Mesendoderm (in vitro differentiated cells): ENCODE measurements around the gene TPH2.
A peak's percentile ranks its signal among the peaks of the same experiment; 100 is the strongest.

Experiments used
- DNase-seq: peaks from one replicate; pipeline ENCODE4 v3.0.0; 2013
- H2AK5ac ChIP-seq: 2 replicates; pipeline ENCODE4 v1.6.1; 2013; ENCODE audit warnings: low read length, inconsistent platforms
- H2BK120ac ChIP-seq: 2 replicates; pipeline ENCODE4 v1.6.1; 2013; ENCODE audit warnings: low read depth, mild to moderate bottlenecking, low read length, moderate library complexity, mixed read lengths
- H2BK15ac ChIP-seq: replicated peaks from 2 replicates; pipeline ENCODE4 v1.6.1; 2013; ENCODE audit warnings: low read depth, mild to moderate bottlenecking, moderate library complexity
- H2BK5ac ChIP-seq: 2 replicates; pipeline ENCODE4 v1.6.1; 2013; ENCODE audit warnings: low read length, inconsistent platforms
- H3K18ac ChIP-seq: 2 replicates; pipeline ENCODE4 v1.6.1; 2013; ENCODE audit warnings: mild to moderate bottlenecking, low read length, mixed read lengths
- H3K23ac ChIP-seq: one replicate; pipeline ENCODE4 v1.6.1; 2013; ENCODE audit warnings: low read length
- H3K27ac ChIP-seq: 2 replicates; pipeline ENCODE4 v1.5.1; 2013; ENCODE audit warnings: low read depth, mild to moderate bottlenecking, inconsistent platforms, low read length, moderate library complexity
- H3K27me3 ChIP-seq: 2 replicates; pipeline ENCODE4 v1.6.1; 2013; ENCODE audit warnings: low read length, control low read depth, mild to moderate bottlenecking, inconsistent platforms; ENCODE audit not compliant: insufficient read depth, poor library complexity
- H3K36me3 ChIP-seq: 2 replicates; pipeline ENCODE4 v1.6.1; 2013; ENCODE audit warnings: low read length, inconsistent platforms; ENCODE audit not compliant: control insufficient read depth, insufficient read depth
- H3K4ac ChIP-seq: one replicate; pipeline ENCODE4 v1.6.1; 2013; ENCODE audit warnings: low read depth, mild to moderate bottlenecking, low read length, moderate library complexity
- H3K4me1 ChIP-seq: 2 replicates; pipeline ENCODE4 v1.6.1; 2013; ENCODE audit warnings: low read depth, low read length, inconsistent platforms; ENCODE audit not compliant: control insufficient read depth
- H3K4me2 ChIP-seq: 2 replicates; pipeline ENCODE4 v1.6.1; 2013; ENCODE audit warnings: low read length
- H3K4me3 ChIP-seq: 2 replicates; pipeline ENCODE4 v1.5.1; 2013; ENCODE audit warnings: mild to moderate bottlenecking, low read length
- H3K56ac ChIP-seq: one replicate; pipeline ENCODE4 v1.6.1; 2013; ENCODE audit warnings: low read length
- H3K79me1 ChIP-seq: 2 replicates; pipeline ENCODE4 v1.6.1; 2013; ENCODE audit warnings: low read length, inconsistent platforms
- H3K79me2 ChIP-seq: 2 replicates; pipeline ENCODE4 v1.6.1; 2013; ENCODE audit warnings: mild to moderate bottlenecking, low read length; ENCODE audit not compliant: control insufficient read depth, insufficient read depth
- H3K9ac ChIP-seq: 2 replicates; pipeline ENCODE4 v1.6.1; 2013; ENCODE audit warnings: low read length, inconsistent platforms
- H4K5ac ChIP-seq: one replicate; pipeline ENCODE4 v1.6.1; 2013; ENCODE audit warnings: low read length
- H4K8ac ChIP-seq: one replicate; pipeline ENCODE4 v1.6.1; 2013; ENCODE audit warnings: low read depth, mild to moderate bottlenecking, control low read depth, low read length, moderate library complexity
- WGBS: extraction: QIAGEN DNeasy Blood & Tissue Kit; methylation state at CpG from one replicate; pipeline ENCODE4 v1.1.7; 2013; ENCODE audit warnings: low lambda C conversion rate, missing lambda C conversion rate; ENCODE audit not compliant: insufficient coverage; ENCODE audit errors: extremely low coverage; 5-methylcytosine and 5-hydroxymethylcytosine counted together

The TPH2 gene

GRCh38 chr12:71980538-71980937, 41.9 kb downstream of the TPH2 start:
- Histone ChIP-seq H3K9ac (no peak overlapping the region), H3K18ac (no peak overlapping the region), H3K79me1 (no peaks in the 10 kb centered on the region), H3K4ac (no peak overlapping the region), H2AK5ac (no peak overlapping the region), H3K27me3 (no peaks in the 10 kb centered on the region), H3K36me3 (no peaks in the 10 kb centered on the region), H3K27ac (no peak overlapping the region), H3K23ac (no peak overlapping the region), H4K5ac (no peak overlapping the region), H3K4me1 (peaks cover 3% of the 10 kb centered on the region), H3K79me2 (no peaks in the 10 kb centered on the region), H2BK15ac (no peak overlapping the region), H3K56ac (no peak overlapping the region), H2BK120ac (no peak overlapping the region), H4K8ac (no peak overlapping the region), H3K4me2 (no peak overlapping the region), H3K4me3 (no peak overlapping the region), H2BK5ac (no peak overlapping the region)
- peak; percentile 51 for DNase-seq
- WGBS: no CpG with 5 or more reads among the region's 2 CpGs

DNA sequence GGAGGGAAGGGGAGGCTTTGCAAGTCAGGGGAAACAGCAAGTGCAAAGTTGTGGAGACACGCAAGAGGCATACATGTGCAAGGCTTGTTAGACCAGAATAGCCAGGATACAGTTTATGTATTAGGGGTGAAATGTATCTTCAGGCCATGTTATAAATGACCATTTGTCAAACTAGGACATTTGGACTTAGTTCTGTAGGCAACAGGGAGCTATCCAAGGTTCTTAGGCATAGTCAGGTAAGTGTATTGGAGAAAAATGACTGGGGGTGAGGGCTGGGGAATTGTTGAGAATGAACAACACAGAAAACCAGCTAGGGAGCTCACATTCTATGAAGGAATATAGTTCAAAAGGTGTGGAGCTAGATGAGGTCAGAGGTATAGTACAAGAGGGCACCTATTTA, 42.5 kb downstream of the TPH2 start:
- WGBS: no CpG with 5 or more reads among the region's 1 CpG
- no peak overlapping the region for H3K18ac ChIP-seq

DNA sequence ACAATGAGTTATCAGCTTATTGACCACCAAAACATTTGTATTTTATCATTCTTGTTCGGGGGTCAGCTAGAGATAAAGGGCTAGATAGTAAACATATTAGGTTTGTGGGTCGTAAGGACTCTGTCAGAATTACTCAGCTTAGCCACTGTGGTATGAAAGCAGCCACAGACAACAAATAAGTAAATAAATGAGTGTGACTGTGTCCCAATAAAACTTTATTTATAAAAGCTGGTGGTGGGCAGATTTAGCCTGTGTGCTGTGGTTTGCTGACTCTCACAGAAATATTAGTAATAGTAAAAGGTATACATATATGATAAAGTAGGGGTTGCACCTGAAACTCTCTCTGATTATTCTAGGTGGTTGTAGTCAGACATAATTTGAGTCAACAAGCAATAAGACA, 56.1 kb downstream of the TPH2 start:
- Histone ChIP-seq H3K79me1 (no peaks in the 10 kb centered on the region), H3K4me2 (no peak overlapping the region), H3K18ac (no peak overlapping the region), H3K9ac (no peak overlapping the region), H3K4me3 (no peak overlapping the region), H2BK5ac (no peak overlapping the region), H3K4me1 (peaks cover 4% of the 10 kb centered on the region), H3K36me3 (no peaks in the 10 kb centered on the region), H3K27me3 (no peaks in the 10 kb centered on the region), H3K4ac (no peak overlapping the region), H4K5ac (no peak overlapping the region), H3K56ac (no peak overlapping the region), H3K79me2 (no peaks in the 10 kb centered on the region), H2BK120ac (no peak overlapping the region), H2AK5ac (no peak overlapping the region), H3K27ac (no peak overlapping the region), H3K23ac (no peak overlapping the region), H2BK15ac (no peak overlapping the region), H4K8ac (no peak overlapping the region)
- DNase-seq: no peak
- WGBS: no CpG with 5 or more reads among the region's 2 CpGs

More for the DNA sequence above, 42.5 kb downstream of the TPH2 start:
- Histone ChIP-seq H2BK15ac (no peak overlapping the region), H3K36me3 (no peaks in the 10 kb centered on the region), H3K56ac (no peak overlapping the region), H3K4ac (no peak overlapping the region), H4K8ac (no peak overlapping the region), H3K23ac (no peak overlapping the region), H3K79me2 (no peaks in the 10 kb centered on the region), H3K27me3 (no peaks in the 10 kb centered on the region), H3K4me2 (no peak overlapping the region), H2BK5ac (no peak overlapping the region), H3K4me1 (peaks cover 3% of the 10 kb centered on the region), H3K27ac (no peak overlapping the region), H3K79me1 (no peaks in the 10 kb centered on the region), H3K9ac (no peak overlapping the region), H3K4me3 (no peak overlapping the region), H2AK5ac (no peak overlapping the region), H4K5ac (no peak overlapping the region), H2BK120ac (no peak overlapping the region)
- DNase-seq: peak; percentile 21

GRCh38 chr12:71999795-72000194, 61.1 kb downstream of the TPH2 start:
- no peaks in the 10 kb centered on the region for H3K79me1 ChIP-seq
- no peaks in the 10 kb centered on the region for H3K27me3 ChIP-seq
- no peak overlapping the region for H3K27ac ChIP-seq
- no peak overlapping the region for H2BK5ac ChIP-seq
- no peak overlapping the region for H3K4ac ChIP-seq
- H2BK120ac ChIP-seq: no peak overlapping the region
- no peak overlapping the region for H3K56ac ChIP-seq
- H3K4me3 ChIP-seq: no peak overlapping the region
- no peaks in the 10 kb centered on the region for H3K79me2 ChIP-seq
- H4K5ac ChIP-seq: no peak overlapping the region
- H4K8ac ChIP-seq: no peak overlapping the region
- DNase-seq: no peak
- no peak overlapping the region for H3K9ac ChIP-seq
- H3K18ac ChIP-seq: no peak overlapping the region
- WGBS: no CpG with 5 or more reads among the region's 1 CpG
- H2BK15ac ChIP-seq: no peak overlapping the region
- no peaks in the 10 kb centered on the region for H3K4me1 ChIP-seq
- H3K23ac ChIP-seq: no peak overlapping the region
- H3K4me2 ChIP-seq: no peak overlapping the region
- no peak overlapping the region for H2AK5ac ChIP-seq
- H3K36me3 ChIP-seq: no peaks in the 10 kb centered on the region

DNA sequence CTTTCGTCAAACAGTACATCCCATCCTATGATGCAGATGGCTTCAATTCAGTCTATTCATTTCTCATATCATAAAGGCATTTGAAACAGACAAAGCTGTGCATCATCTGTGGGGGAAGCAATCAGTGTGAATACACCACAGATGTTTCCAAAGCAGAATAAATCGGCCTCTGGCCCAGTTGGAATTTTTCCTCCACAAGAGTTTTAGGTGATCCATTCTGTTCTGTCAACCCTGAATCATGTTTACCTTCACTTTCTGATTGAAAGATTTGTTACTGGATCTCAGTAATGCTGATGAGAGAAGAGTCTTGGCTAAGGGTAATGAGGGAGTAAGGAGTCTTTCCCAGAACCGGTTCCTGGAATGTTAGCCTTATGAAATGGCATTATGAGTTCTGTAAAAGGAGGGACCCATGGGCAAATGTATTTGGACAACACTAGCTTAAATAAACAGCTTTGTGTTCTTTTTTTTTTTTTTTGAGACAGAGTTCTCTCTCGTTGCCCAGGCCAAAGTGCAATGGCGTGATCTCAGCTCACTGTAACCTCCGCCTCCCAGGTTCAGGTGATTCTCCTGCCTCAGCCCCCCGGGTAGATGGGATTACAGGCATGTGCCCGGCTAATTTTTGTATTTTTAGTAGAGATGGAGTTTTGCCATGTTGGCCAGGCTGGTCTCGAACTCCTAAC, 62.5 kb downstream of the TPH2 start:
- H3K27me3 ChIP-seq: no peaks in the 10 kb centered on the region
- no peaks in the 10 kb centered on the region for H3K79me2 ChIP-seq
- no peak overlapping the region for H2BK120ac ChIP-seq
- H4K5ac ChIP-seq: no peak overlapping the region
- H3K4ac ChIP-seq: no peak overlapping the region
- H3K9ac ChIP-seq: no peak overlapping the region
- H2AK5ac ChIP-seq: no peak overlapping the region
- no peak overlapping the region for H4K8ac ChIP-seq
- no peak for DNase-seq
- H3K4me3 ChIP-seq: no peak overlapping the region
- no peak overlapping the region for H3K18ac ChIP-seq
- H3K36me3 ChIP-seq: no peaks in the 10 kb centered on the region
- H2BK5ac ChIP-seq: no peak overlapping the region
- WGBS: no CpG with 5 or more reads among the region's 9 CpGs
- H3K23ac ChIP-seq: no peak overlapping the region
- no peak overlapping the region for H3K56ac ChIP-seq
- no peaks in the 10 kb centered on the region for H3K79me1 ChIP-seq
- H2BK15ac ChIP-seq: no peak overlapping the region
- H3K4me1 ChIP-seq: no peaks in the 10 kb centered on the region
- H3K27ac ChIP-seq: no peak overlapping the region
- H3K4me2 ChIP-seq: no peak overlapping the region

DNA sequence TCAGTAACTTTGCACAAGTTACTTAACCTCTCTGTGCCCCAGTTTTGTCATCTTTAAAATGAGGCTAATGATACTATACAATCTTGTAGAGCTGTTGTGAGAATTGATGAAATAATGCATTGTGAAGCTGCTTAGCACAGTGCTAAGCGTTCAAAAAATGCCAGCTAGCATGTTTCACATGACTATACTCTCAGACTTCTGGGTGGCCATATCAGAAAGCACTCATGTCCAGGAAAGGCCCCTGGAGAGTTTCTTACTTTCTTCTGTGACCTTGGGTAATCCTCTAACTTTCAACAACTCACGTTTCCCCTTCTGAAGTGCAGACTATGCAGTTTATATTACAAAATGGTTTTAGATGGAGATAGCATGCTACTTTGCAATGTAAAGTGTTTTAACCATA, 68.1 kb downstream of the TPH2 start:
- H2BK15ac ChIP-seq: no peak overlapping the region
- H3K27ac ChIP-seq: no peak overlapping the region
- H3K4ac ChIP-seq: no peak overlapping the region
- no peak overlapping the region for H3K18ac ChIP-seq
- no peak overlapping the region for H3K4me3 ChIP-seq
- no peak overlapping the region for H3K4me2 ChIP-seq
- no CpG with 5 or more reads among the region's 2 CpGs for WGBS
- no peaks in the 10 kb centered on the region for H3K79me1 ChIP-seq
- H2BK5ac ChIP-seq: no peak overlapping the region
- H3K56ac ChIP-seq: no peak overlapping the region
- no peak overlapping the region for H2AK5ac ChIP-seq
- no peak for DNase-seq
- no peaks in the 10 kb centered on the region for H3K4me1 ChIP-seq
- no peak overlapping the region for H4K8ac ChIP-seq
- no peak overlapping the region for H3K9ac ChIP-seq
- H3K79me2 ChIP-seq: no peaks in the 10 kb centered on the region
- no peak overlapping the region for H3K23ac ChIP-seq
- H3K27me3 ChIP-seq: no peaks in the 10 kb centered on the region
- H3K36me3 ChIP-seq: no peaks in the 10 kb centered on the region
- no peak overlapping the region for H4K5ac ChIP-seq
- H2BK120ac ChIP-seq: no peak overlapping the region
